ENCODE data around the gene DAGLA. TPM values are rescaled to one million over a fixed set of nuclear protein-coding genes. Genes with fewer than 3 reads are reported as not detected.

Gene DAGLA
- total RNA-seq, 4 donors from 2014 or later = 1.5 to 5.6 (median 3.4) TPM

DNA sequence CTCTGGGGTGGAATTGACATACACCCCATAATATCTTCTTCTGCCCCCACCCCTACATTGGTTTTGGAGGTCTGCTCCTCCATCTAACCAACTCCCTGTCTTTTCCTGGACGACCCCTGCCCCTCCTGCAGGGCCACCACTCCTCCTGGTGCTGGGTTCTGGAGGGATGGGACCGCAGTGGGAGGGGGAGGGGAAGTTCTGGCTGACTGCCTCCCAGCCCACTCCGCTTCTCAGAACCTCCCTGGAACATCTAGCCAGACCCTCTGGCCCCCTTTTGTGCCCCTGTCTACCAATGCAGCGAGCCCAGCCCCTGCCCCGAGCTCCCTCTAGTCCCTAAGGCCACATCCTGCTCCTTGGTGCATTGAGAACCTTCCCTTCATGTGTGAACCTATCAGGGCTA is 73.5 kb downstream of the DAGLA start:
- no peak for ATAC-seq
- Histone ChIP-seq H3K27me3 (peaks cover 46% of the 10 kb centered on the region), H3K36me3 (no peaks in the 10 kb centered on the region), H3K27ac (no peak overlapping the region), H3K9me3 (no peaks in the 10 kb centered on the region), H3K4me1 (peaks cover 0 to 12% (median 7%) of the 10 kb centered on the region in 3 donors), H3K4me3 (no peak overlapping the region)
- TF ChIP-seq, protein P1, sequence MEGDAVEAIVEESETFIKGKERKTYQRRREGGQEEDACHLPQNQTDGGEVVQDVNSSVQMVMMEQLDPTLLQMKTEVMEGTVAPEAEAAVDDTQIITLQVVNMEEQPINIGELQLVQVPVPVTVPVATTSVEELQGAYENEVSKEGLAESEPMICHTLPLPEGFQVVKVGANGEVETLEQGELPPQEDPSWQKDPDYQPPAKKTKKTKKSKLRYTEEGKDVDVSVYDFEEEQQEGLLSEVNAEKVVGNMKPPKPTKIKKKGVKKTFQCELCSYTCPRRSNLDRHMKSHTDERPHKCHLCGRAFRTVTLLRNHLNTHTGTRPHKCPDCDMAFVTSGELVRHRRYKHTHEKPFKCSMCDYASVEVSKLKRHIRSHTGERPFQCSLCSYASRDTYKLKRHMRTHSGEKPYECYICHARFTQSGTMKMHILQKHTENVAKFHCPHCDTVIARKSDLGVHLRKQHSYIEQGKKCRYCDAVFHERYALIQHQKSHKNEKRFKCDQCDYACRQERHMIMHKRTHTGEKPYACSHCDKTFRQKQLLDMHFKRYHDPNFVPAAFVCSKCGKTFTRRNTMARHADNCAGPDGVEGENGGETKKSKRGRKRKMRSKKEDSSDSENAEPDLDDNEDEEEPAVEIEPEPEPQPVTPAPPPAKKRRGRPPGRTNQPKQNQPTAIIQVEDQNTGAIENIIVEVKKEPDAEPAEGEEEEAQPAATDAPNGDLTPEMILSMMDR (IDR thresholded peaks at IDR 0.05) = no peak
- no peak for TF ChIP-seq POLR2AphosphoS5 (IDR thresholded peaks at IDR 0.05)
- TF ChIP-seq EP300 (IDR thresholded peaks at IDR 0.05) = no peak
- no peak for TF ChIP-seq POLR2A (IDR thresholded peaks at IDR 0.05)
- no CpG with 5 or more reads among the region's 5 CpGs for WGBS, 2 donors (ENCODE audit: low coverage in 1 of 2)

DNA sequence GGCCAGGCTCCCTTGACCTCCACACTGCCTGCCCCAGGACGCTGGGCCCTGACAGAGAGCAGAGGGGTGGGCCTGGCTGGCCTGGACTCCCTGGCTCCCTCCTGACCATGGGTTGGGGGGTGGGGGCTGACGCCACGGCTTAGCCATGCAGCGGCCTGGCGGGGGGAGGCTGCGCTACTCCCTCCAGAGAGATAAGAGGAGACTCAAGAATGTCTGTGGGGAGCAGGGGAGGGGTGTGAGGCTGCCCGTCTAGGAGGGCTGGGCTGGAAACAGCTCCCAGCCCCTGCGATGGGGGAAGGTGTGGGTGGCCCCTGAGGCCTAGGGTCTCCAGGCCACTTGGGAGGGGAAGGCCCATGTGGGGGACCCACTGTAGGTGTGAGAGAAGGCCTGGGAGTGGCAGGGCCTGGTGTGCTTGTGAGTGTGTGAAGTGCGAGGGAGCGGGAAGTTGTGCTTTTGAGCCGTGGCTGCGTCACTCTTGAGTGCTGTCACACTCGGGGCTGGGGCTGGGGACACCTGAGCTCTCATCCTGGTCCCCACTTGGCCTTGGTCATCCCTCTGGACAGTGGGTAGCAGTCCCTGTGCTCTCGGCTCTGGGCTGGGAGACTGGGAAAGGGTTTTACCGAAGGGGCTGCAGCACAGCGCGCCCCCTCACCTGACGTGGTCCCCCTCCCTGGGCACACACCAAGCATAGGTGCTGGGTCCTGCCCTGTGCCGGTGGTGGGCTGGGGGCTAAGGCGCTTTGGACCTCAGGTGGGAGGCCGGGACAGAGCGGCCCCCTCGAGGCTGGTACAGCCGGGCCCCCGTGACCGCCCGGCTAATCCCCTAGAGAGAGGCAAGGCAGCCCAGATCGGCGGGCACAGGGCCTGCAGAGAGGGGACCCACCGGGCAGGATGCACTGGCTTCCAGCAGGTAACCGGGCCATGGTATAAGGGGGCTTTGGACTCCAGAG is 74.6 kb downstream of the DAGLA start:
- no peaks in the 10 kb centered on the region for H3K36me3 ChIP-seq
- ATAC-seq = no peak
- peaks cover 0 to 12% (median 7%) of the 10 kb centered on the region in 3 donors for H3K4me1 ChIP-seq
- WGBS, 2 donors (ENCODE audit: low coverage in 1 of 2) = 100% methylated on average over 1 to 4 of the region's 31 CpGs
- H3K27ac ChIP-seq = no peak overlapping the region
- no peak overlapping the region for H3K4me3 ChIP-seq
- no peaks in the 10 kb centered on the region for H3K9me3 ChIP-seq
- H3K27me3 ChIP-seq = peaks cover 37% of the 10 kb centered on the region
- TF ChIP-seq POLR2A (IDR thresholded peaks at IDR 0.05) (no peak), EP300 (IDR thresholded peaks at IDR 0.05) (no peak)

DNA sequence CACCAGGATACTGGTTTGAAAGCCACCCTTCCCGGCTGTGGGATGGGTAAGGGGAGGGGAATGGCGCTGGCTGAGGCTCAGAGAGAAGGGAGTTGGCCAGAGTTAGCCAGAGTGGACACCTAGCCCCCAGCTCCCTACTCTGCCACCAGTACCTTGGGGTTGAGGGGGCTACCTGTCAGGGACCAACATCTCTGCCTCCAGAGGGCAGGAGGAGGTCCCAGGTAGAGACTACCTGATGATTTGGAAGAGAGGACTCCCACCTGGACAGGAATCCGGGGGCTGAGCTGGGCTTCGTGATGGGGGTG is 75.9 kb downstream of the DAGLA start:
- ATAC-seq = no peak
- Histone ChIP-seq H3K27ac (no peak overlapping the region), H3K4me1 (peaks cover 0 to 12% (median 7%) of the 10 kb centered on the region in 3 donors), H3K9me3 (no peaks in the 10 kb centered on the region), H3K36me3 (no peaks in the 10 kb centered on the region), H3K4me3 (no peak overlapping the region), H3K27me3 (peaks cover 32% of the 10 kb centered on the region)
- TF ChIP-seq POLR2A (IDR thresholded peaks at IDR 0.05) (no peak), POLR2AphosphoS5 (IDR thresholded peaks at IDR 0.05) (no peak), EP300 (IDR thresholded peaks at IDR 0.05) (no peak)
- TF ChIP-seq, protein P1 (IDR thresholded peaks at IDR 0.05) = no peak
- WGBS, 2 donors (ENCODE audit: low coverage in 1 of 2) = no CpG with 5 or more reads among the region's 4 CpGs

DNA sequence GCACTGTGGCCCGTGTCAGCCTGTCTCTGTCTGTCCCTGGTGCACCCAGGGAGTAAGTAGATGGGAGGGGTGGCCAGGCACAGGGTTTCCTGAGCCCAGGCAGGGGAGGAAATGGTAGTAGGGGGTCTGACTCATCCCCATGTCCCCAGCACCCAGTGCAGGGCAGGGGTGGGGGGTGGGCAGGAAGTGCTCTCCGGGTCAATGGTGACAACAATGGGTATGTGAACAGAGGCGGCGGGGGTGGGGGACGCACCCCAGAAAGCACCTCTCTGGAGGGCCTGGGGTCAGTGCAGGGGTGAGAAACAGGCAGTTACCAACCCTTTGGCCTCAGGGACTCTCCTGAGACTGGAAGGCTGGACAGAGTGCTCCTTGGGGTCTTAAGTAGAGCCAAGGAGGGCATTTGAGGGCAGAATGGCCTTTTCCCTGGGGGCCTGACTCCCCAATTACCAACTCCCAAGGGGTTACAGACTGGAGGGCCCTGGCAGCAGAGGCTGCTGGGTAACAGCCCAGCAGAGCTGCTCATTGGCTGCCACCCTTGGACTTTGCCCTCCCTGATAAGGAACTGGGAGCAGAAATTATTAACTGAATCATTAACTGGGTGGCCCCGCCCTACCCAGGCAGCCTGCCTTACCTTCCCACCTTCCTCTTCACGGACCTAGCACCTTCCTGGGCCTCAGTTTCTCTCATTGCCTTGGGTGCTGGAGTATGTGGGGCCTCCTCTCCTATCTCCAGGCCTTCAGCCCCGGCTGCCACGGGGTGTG is 76.4 kb downstream of the DAGLA start:
- WGBS, 2 donors (ENCODE audit: low coverage in 1 of 2) = 86 to 100% methylated on average over 4 of the region's 9 CpGs
- ATAC-seq = no peak
- TF ChIP-seq, protein P1 (IDR thresholded peaks at IDR 0.05) = no peak
- no peak for TF ChIP-seq POLR2AphosphoS5 (IDR thresholded peaks at IDR 0.05)
- TF ChIP-seq POLR2A (IDR thresholded peaks at IDR 0.05) = no peak
- no peak for TF ChIP-seq EP300 (IDR thresholded peaks at IDR 0.05)

DNA sequence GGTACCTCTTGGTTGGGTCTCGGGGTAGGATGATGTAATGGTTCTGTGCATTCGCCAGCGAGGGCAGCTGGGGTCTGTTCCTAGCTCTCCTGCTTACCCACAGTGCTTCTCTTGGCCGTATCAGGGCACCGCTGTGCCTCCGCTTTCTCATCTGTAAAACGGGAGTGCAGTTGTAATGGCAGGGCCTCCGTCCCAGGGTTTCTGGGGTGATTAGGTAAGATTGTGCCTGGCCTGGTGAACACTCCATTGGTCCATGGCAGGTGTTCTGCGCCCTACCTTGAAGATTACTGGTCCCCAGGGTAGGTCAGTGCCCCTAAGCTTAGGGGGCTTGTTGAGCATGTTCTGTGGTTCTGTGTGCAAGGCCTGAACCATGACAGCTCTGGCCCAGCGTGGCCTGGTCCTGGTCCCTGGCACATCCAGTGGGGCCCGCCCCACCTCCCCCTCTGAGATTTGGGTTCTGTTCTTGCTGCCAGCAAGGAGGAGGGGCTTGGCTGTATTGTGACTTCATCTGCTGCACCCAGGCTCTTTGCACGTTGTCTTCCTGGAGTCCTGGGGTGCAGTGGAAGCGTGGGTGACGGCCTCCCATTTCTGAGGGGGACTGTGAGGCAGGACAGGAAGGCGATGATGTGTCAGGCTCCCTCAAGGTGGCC is 77.1 kb downstream of the DAGLA start:
- no peaks in the 10 kb centered on the region for H3K9me3 ChIP-seq
- H3K4me1 ChIP-seq = peaks cover 0 to 6% (median 4%) of the 10 kb centered on the region in 3 donors
- ATAC-seq = no peak
- H3K27ac ChIP-seq = no peak overlapping the region
- no peak for TF ChIP-seq POLR2AphosphoS5 (IDR thresholded peaks at IDR 0.05)
- TF ChIP-seq EP300 (IDR thresholded peaks at IDR 0.05) = no peak
- TF ChIP-seq POLR2A (IDR thresholded peaks at IDR 0.05) = no peak
- TF ChIP-seq, protein P1 (IDR thresholded peaks at IDR 0.05) = no peak
- H3K27me3 ChIP-seq = peaks cover 32% of the 10 kb centered on the region
- H3K4me3 ChIP-seq = no peak overlapping the region
- no CpG with 5 or more reads among the region's 15 CpGs for WGBS, 2 donors (ENCODE audit: low coverage in 1 of 2)
- no peaks in the 10 kb centered on the region for H3K36me3 ChIP-seq

More for the DNA sequence above, 76.4 kb downstream of the DAGLA start:
- Histone ChIP-seq H3K27me3 (peaks cover 32% of the 10 kb centered on the region), H3K4me1 (peaks cover 0 to 12% (median 7%) of the 10 kb centered on the region in 3 donors), H3K36me3 (no peaks in the 10 kb centered on the region), H3K9me3 (no peaks in the 10 kb centered on the region), H3K27ac (no peak overlapping the region), H3K4me3 (no peak overlapping the region)

Measured in gastroesophageal sphincter (tissue), 4 donors.